ENCODE data around the gene MPL. TPM values are rescaled to one million over a fixed set of nuclear protein-coding genes. Genes with fewer than 3 reads are reported as not detected.

The MPL gene
- total RNA-seq: not detected in 2 replicates

GRCh38 chr1:43337588-43337987, at the start of gene MPL:
MPL (plus strand) TSS chr1:43337818; CDS start chr1:43337849, 31 bp downstream.

GRCh38 chr1:43300378-43301094, 37.1 kb upstream of the MPL start, which contains the start of gene TIE1:
TIE1 (plus strand) TSS chr1:43300982; CDS start chr1:43301072, 90 bp downstream.

GRCh38 chr1:43358746-43359693, 21.4 kb downstream of the MPL start, which contains the start of gene CDC20:
CDC20 (plus strand) TSS chr1:43358981; CDS start chr1:43359216, 235 bp downstream.

GRCh38 chr1:43367904-43368645, 30.5 kb downstream of the MPL start, which contains the start of gene ELOVL1:
ELOVL1 (minus strand) TSS chr1:43368011; CDS start chr1:43365609, 2,402 bp downstream.

GRCh38 chr1:43389326-43390313, 52.0 kb downstream of the MPL start, which contains the start of the genes MED8 and SZT2:
MED8 (minus strand) TSS chr1:43389800; CDS start chr1:43389764, 36 bp downstream.
SZT2 (plus strand) TSS chr1:43389899; CDS start chr1:43389969, 70 bp downstream.

Other genes starting within 250 kb of the MPL start
- 78.6 and 92.1 TPM in 2 replicates for gene EBNA1BP2, start 165.5 kb upstream of the MPL start, total RNA-seq
- gene CFAP57, start 165.5 kb upstream of the MPL start, total RNA-seq: under 0.01 and 0.20 TPM in 2 replicates
- gene TMEM125, start 67.8 kb upstream of the MPL start, total RNA-seq: not detected in 2 replicates
- not detected in 2 replicates for gene C1orf210, start 52.2 kb upstream of the MPL start, total RNA-seq
- gene TIE1, start 36.8 kb upstream of the MPL start, total RNA-seq: under 0.01 TPM in 2 replicates
- 81.9 and 121 TPM in 2 replicates for gene CDC20, start 21.2 kb downstream of the MPL start, total RNA-seq
- gene ELOVL1, start 30.2 kb downstream of the MPL start, total RNA-seq: 54.0 and 59.4 TPM in 2 replicates
- gene MED8, start 52.0 kb downstream of the MPL start, total RNA-seq: 47.8 and 54.0 TPM in 2 replicates
- gene SZT2, start 52.1 kb downstream of the MPL start, total RNA-seq: 23.5 and 38.5 TPM in 2 replicates
- 5.1 and 16.0 TPM in 2 replicates for gene HYI, start 116.1 kb downstream of the MPL start, total RNA-seq
- gene PTPRF, start 193.1 kb downstream of the MPL start, total RNA-seq: 8.1 and 30.7 TPM in 2 replicates

All from subcutaneous preadipocyte (primary cell).